Raji (cell line): ENCODE data around the gene TAF4B.

ENCODE experiments used
- POLR2A ChIP-seq: IDR thresholded peaks from 2 replicates; pipeline ENCODE4 v1.6.1; 2011; ENCODE audit warnings: low read depth, low read length, control low read depth; ENCODE audit not compliant: insufficient read depth

TAF4B gene

DNA sequence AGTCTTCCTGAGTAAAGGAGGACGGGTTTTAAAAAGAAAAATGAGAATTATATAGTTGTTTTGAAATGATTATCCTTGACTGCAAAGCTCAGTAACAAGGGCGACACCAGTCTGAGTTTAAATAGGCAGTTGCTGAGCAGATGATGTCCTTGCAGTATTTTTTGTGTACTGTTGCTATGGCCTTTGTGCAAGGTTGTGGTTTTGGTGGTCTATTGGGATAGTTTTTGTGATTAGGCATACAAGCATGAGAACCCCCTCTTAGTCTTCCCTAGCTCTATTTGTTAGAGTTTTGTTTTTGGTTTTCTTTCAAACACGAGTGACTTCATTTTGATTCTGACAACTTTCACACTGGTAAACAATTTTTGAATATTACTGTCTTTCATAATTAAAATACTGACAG lies 64.1 kb downstream of the TAF4B start:
- TF ChIP-seq POLR2A, result no peak

- TF ChIP-seq POLR2A, result no peak
These were observed 67.7 kb downstream of the TAF4B start for GRCh38 chr18:26293982-26294381.

DNA sequence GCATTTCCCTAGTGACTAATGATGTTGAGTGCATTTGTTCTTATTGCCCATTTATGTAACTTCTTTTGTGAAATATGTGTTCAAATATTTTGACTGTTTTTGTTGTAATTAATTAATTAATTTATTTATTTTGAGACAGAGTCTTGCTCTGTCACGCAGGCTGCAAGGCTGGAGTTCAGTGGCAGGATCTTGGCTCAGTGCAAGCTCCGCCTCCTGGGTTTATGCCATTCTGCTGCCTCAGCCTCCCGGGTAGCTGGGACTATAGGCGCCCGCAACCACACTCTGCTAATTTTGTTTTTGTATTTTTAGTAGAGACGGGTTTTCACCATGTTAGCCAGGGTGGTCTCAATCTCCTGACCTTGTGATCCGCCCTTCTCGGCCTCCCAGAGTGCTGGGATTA lies 71.9 kb downstream of the TAF4B start:
- TF ChIP-seq POLR2A, result no peak

GRCh38 chr18:26301681-26302080 lies 75.4 kb downstream of the TAF4B start:
- TF ChIP-seq POLR2A, result no peak

GRCh38 chr18:26304511-26304910 lies 78.3 kb downstream of the TAF4B start:
- TF ChIP-seq POLR2A, result no peak

GRCh38 chr18:26307161-26307773 lies 81.0 kb downstream of the TAF4B start:
- TF ChIP-seq POLR2A, result no peak

GRCh38 chr18:26309281-26309680 lies 83.0 kb downstream of the TAF4B start:
- no peak for TF ChIP-seq POLR2A

DNA sequence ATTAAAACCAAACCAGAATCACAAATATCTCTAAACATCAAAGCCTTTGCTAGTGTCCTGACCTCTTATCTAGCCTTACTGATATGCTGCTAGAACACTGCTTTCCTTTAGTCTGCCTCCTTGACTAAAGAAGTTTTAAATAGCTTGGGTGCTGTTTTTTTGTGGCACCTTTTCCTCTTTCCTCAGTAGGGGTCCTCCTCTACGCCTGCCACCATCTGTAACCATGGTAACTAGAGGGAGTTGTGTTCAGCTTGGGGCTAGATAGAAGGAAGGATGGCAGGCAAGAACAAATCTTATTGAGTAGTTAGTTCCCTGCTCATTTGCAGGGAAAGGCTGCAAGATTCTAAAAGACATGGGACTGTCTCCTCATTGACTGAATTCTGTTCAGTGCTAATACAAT lies 86.0 kb downstream of the TAF4B start:
- TF ChIP-seq POLR2A, result no peak

- no peak for TF ChIP-seq POLR2A
These were observed 91.2 kb downstream of the TAF4B start for GRCh38 chr18:26317398-26317797.

DNA sequence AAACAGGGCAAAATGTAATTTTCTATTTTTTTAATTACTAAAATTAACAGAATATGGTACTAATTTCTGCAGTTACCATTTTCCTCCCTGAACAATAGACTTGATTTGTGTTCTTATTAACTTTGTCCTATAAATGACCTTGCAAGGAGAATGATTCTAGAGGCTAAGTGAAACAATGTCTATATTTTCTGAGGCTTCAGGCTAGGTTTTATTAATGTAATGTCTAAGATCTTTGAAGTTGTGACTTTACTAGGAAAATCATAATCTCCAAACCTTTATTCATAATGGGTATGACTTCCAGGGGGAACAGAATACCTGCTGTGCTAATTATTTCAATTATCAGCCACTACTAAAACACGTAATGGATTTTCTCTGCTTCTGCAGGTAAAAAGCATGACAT lies 94.4 kb downstream of the TAF4B start:
- TF ChIP-seq POLR2A, result no peak

GRCh38 chr18:26322890-26323653 lies 96.8 kb downstream of the TAF4B start:
- no peak for TF ChIP-seq POLR2A

DNA sequence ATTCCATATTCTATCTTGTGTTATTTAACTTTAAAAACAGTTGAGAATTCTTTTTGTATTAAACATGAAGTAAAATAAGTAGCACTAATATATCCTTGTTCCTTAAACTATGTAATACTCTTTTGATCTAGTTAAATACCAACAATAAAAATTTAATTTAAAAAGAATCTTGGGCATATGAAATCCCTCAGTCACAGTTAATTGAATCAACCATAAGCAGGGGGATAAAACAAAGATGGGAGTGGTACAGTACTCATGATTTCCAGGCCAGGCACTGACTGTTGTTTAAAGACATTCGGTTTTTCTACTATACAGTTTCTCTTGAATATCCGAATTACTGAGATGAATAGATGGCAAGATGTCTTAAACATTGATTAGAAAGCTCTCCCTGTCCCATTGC lies 99.5 kb downstream of the TAF4B start:
- TF ChIP-seq POLR2A, result no peak

GRCh38 chr18:26327062-26327461 lies 100.8 kb downstream of the TAF4B start:
- no peak for TF ChIP-seq POLR2A

- no peak for TF ChIP-seq POLR2A
These were observed 106.7 kb downstream of the TAF4B start for GRCh38 chr18:26332991-26333390.

GRCh38 chr18:26335156-26335555 lies 108.9 kb downstream of the TAF4B start:
- TF ChIP-seq POLR2A, result no peak

DNA sequence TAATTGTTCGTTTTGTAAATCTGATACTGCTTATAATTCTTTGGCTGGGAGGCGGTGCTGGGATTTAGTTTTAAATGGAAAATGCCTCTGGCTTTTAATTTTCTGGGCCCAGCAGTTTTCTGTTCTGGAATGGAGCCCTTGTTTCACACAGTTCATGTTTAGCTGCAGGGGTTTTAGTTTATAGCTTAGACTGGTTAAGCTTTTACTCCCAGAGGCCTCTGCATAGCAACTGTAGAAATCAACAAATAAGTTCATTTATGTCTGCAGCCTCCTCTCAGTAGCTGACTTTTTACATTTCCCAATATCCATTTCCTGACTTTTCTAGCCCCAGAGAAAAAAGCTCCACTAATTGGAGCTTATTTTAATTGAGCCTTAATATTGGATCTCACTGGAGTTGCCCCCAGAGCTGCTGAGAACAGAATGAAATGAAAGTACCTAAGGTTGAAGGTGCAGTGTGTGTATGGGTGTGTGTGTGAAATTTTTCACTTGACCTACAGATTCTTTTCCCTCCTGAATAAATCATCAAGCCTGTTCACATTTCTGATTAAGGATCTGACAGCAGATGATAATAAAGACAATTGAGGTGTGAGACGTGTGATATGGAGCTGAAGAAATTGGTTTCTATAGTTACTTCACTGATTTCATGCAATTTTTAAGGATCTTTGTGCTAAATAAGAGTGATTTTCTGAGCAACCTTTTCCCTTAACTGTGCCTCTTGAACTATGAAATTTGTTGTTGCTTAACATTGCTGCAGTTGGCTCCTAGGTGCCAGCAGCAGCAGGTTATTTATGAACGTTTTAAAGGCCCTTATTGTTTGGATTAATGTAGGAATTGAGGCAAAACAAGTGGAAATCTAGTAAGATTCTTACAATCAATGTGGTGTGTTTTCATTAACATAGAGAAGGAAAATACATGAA lies 109.6 kb downstream of the TAF4B start:
- TF ChIP-seq POLR2A, result no peak

GRCh38 chr18:26336572-26336971 lies 110.3 kb downstream of the TAF4B start:
- no peak for TF ChIP-seq POLR2A

- TF ChIP-seq POLR2A, result no peak
These were observed 116.4 kb downstream of the TAF4B start for GRCh38 chr18:26342646-26343045.
